Body of pancreas (tissue), 4 donors: ENCODE results near the gene KLHL29.

ENCODE experiments used
- CTCF ChIP-seq, 7 experiments: fragments of 450-650 bp in 4 of 7; fragments of 200-600 bp in 3 of 7; sonication (generic) in 3 of 7; IDR thresholded peaks; one replicate each; pipeline ENCODE4 v1.5.1; 2016 to 2019; ENCODE audit warnings: antibody characterized with exemption in 7 of 7
- POLR2A ChIP-seq, 3 donors: fragments of 450-650 bp; IDR thresholded peaks; one replicate each; pipeline ENCODE4 v1.6.1; 2016; ENCODE audit warnings: antibody characterized with exemption in 3 of 3, mild to moderate bottlenecking in 2 of 3

GRCh38 chr2:23506531-23507266 lies 121.7 kb downstream of the KLHL29 start:
- TF ChIP-seq POLR2A (IDR thresholded peaks at IDR 0.05) (no peak), CTCF (IDR thresholded peaks at IDR 0.05) (no peak)
